B cell (primary cell): ENCODE measurements around the gene DLG2. TPM values are rescaled to one million over a fixed set of nuclear protein-coding genes. Genes with fewer than 3 reads are reported as not detected.

ENCODE experiments used
- ATAC-seq: fragments of 200-7000 bp; cut with Tn5 transposase; one replicate; pipeline ENCODE4 v1.10.0; 2021; ENCODE audit warnings: low read depth, mild to moderate bottlenecking, moderate number of reproducible peaks, moderate library complexity
- CTCF ChIA-PET: fragments of 350-600 bp; sonication (Branson Sonifier 250); formaldehyde crosslinking; loops from one replicate; lab custom pipeline; 2021; ENCODE audit warnings: antibody characterized with exemption, inconsistent platforms; lab: Charles Lee
- POLR2A ChIA-PET: fragments of 350-600 bp; sonication (Branson Sonifier 250); formaldehyde crosslinking; loops from one replicate; lab custom pipeline; 2021; ENCODE audit warnings: antibody characterized with exemption; lab: Charles Lee
- DNase-seq: peaks from one replicate; pipeline ENCODE4 v3.0.0; 2013
- H2AFZ ChIP-seq: 2 replicates; pipeline ENCODE4 v1.6.1; 2012; ENCODE audit warnings: mild to moderate bottlenecking, low read depth, low read length; ENCODE audit not compliant: insufficient read depth, poor library complexity, severe bottlenecking
- H3K27ac ChIP-seq, 2 donors: 1 replicate in 1 of 2; 2 replicates in 1 of 2; pipeline ENCODE4 v1.5.1; 2012 to 2013; ENCODE audit warnings: low read length in 2 of 2, mild to moderate bottlenecking in 2 of 2, moderate library complexity in 1 of 2
- H3K27me3 ChIP-seq, 4 experiments: fragments of 200-600 bp in 1 of 4; sonication (generic) in 1 of 4; replicated peaks in 1 of 4; 1 replicate in 2 of 4; 2 replicates in 2 of 4; pipeline versions ENCODE4 v1.6.1 to v1.7.0; 2013 to 2016; ENCODE audit warnings: low read length in 3 of 4, mild to moderate bottlenecking in 2 of 4, mixed read lengths in 1 of 4, moderate library complexity in 1 of 4; ENCODE audit not compliant: insufficient read depth in 4 of 4, control insufficient read depth in 3 of 4; ENCODE audit errors: control extremely low read depth in 1 of 4
- H3K36me3 ChIP-seq, 2 experiments: replicated peaks in 1 of 2; 1 replicate in 1 of 2; 2 replicates in 1 of 2; pipeline versions ENCODE4 v1.6.1 to v1.7.1; 2013; ENCODE audit warnings: low read length in 1 of 2; ENCODE audit not compliant: insufficient read depth in 2 of 2, control insufficient read depth in 1 of 2; ENCODE audit errors: control extremely low read depth in 1 of 2, extremely low read depth in 1 of 2
- H3K4me1 ChIP-seq, 2 donors: fragments of 200-600 bp in 1 of 2; sonication (generic) in 1 of 2; 1 replicate in 1 of 2; 2 replicates in 1 of 2; pipeline versions ENCODE4 v1.5.1 to v1.6.1; 2013 to 2017; ENCODE audit warnings: low read length in 2 of 2; ENCODE audit not compliant: control insufficient read depth in 2 of 2, insufficient read depth in 2 of 2
- H3K4me2 ChIP-seq: replicated peaks from 2 replicates; pipeline ENCODE3; 2012; ENCODE audit warnings: mild to moderate bottlenecking, low read depth, low read length; ENCODE audit not compliant: poor library complexity, severe bottlenecking
- H3K4me3 ChIP-seq, 5 experiments: fragments of 200-600 bp in 1 of 5; sonication (generic) in 1 of 5; 1 replicate in 3 of 5; 2 replicates in 2 of 5; pipeline versions ENCODE4 v1.5.1 to v1.7.0; 2011 to 2016; ENCODE audit warnings: low read length in 4 of 5, mild to moderate bottlenecking in 4 of 5, low read depth in 2 of 5, control low read depth in 1 of 5, moderate library complexity in 1 of 5; ENCODE audit not compliant: insufficient read depth in 1 of 5; ENCODE audit errors: control extremely low read depth in 1 of 5, extremely low read depth in 1 of 5
- H3K79me2 ChIP-seq: fragments of 200-600 bp; sonication (generic); one replicate; pipeline ENCODE4 v1.6.0; 2016; ENCODE audit warnings: low read length; ENCODE audit not compliant: control insufficient read depth, insufficient read depth
- H3K9ac ChIP-seq: fragments of 200-600 bp; sonication (generic); 2 replicates; pipeline ENCODE4 v1.6.1; 2017; ENCODE audit warnings: mild to moderate bottlenecking, low read length, moderate library complexity
- H3K9me3 ChIP-seq, 3 donors: one replicate each; pipeline versions ENCODE4 v1.6.1 to v1.7.1; 2013; ENCODE audit warnings: low read length in 2 of 3; ENCODE audit not compliant: control insufficient read depth in 2 of 3, insufficient read depth in 1 of 3; ENCODE audit errors: control extremely low read depth in 1 of 3
- H4K20me1 ChIP-seq: 2 replicates; pipeline ENCODE4 v1.6.0; 2012; ENCODE audit warnings: mild to moderate bottlenecking, low read length; ENCODE audit not compliant: insufficient read depth, control insufficient read depth, poor library complexity, severe bottlenecking
- H3K27ac Mint-ChIP-seq: one replicate; pipeline ENCODE4 v1.8.0; 2021; ENCODE audit warnings: mixed read lengths
- H3K27me3 Mint-ChIP-seq: one replicate; pipeline ENCODE4 v1.8.0; 2021; ENCODE audit warnings: mixed read lengths
- H3K4me1 Mint-ChIP-seq: one replicate; pipeline ENCODE4 v1.8.0; 2021; ENCODE audit warnings: mixed read lengths
- H3K4me3 Mint-ChIP-seq: one replicate; pipeline ENCODE4 v1.8.0; 2021; ENCODE audit warnings: mixed read lengths
- H3K9me3 Mint-ChIP-seq: one replicate; pipeline ENCODE4 v1.8.0; 2022; ENCODE audit warnings: mixed read lengths; ENCODE audit not compliant: insufficient read depth
- EZH2 ChIP-seq: IDR thresholded peaks from 2 replicates; pipeline ENCODE4 v1.6.1; 2012; ENCODE audit warnings: borderline replicate concordance, low read depth, mild to moderate bottlenecking, moderate library complexity, low read length; ENCODE audit not compliant: insufficient read depth, poor library complexity, severe bottlenecking
- WGBS: methylation state at CpG from one replicate; pipeline ENCODE4 v1.1.5; 2013; ENCODE audit warnings: missing lambda C conversion rate; ENCODE audit not compliant: insufficient coverage; 5-methylcytosine and 5-hydroxymethylcytosine counted together
- intact Hi-C: fragments of 100-400 bp; cut with micrococcal nuclease; formaldehyde crosslinking; loops from one replicate; pipeline ENCODE4 v1.10.0; 2022
- polyA plus RNA-seq: library from polyadenylated mRNA; depleted of rRNA; stranded (reverse); fragments of >200 nt; gene quantifications from 2 replicates; pipeline ENCODE4 v1.2.3, GENCODE V29; 2012
- total RNA-seq, 2 donors: library from RNA; stranded (reverse); fragments of 120-200 nt in 1 of 2; gene quantifications; 1 replicate in 1 of 2; 2 replicates in 1 of 2; pipeline versions ENCODE4 v1.2.3 to v1.2.4, GENCODE V29; 2013 to 2022
- TF ChIP-seq, protein P1 (sequence below): fragments of 200-600 bp; IDR thresholded peaks from one replicate; pipeline ENCODE4 v1.8.0; 2022; ENCODE audit warnings: antibody characterized with exemption, mild to moderate bottlenecking

Gene DLG2
- total and polyA plus RNA-seq, 2 donors (not counting 1 experiment from before 2014, with no cell fraction given) = 0.54 to 5.4 TPM

DNA sequence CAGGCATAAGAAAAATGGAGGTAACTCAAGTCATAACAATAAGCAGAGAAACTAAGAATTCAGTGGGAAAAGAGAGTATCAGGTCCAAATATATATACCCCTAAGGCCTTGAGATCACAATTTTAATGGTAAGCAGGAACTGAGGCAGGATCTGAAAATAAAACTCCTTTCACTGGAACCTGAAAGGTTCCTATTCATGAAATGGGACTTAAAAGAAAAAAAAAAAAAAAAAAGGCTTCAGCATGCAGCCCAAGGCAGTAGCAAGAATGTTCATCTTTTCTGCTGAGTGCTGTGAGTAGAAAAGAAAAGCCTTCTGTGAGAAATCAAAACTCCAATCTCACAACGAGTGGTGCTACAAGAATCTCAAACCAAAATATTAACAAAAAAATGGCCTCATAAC lies 75.3 kb downstream of the DLG2 start:
- Histone ChIP-seq H3K79me2 (no peaks in the 10 kb centered on the region), H2AFZ (no peak overlapping the region), H3K4me2 (no peak overlapping the region), H3K4me1 (no peaks in the 10 kb centered on the region), H3K27me3 (no peaks in the 10 kb centered on the region), H4K20me1 (no peaks in the 10 kb centered on the region), H3K9ac (no peak overlapping the region), H3K9me3 (peaks cover 0 to 11% (median 0%) of the 10 kb centered on the region in 3 donors), H3K4me3 (no peak overlapping the region), H3K27ac (no peak overlapping the region), H3K36me3 (no peaks in the 10 kb centered on the region)
- no peaks in the 10 kb centered on the region for H3K4me1 Mint-ChIP-seq
- H3K27ac Mint-ChIP-seq = no peak overlapping the region
- ChIA-PET CTCF (no interaction called here), POLR2A (no interaction called here)
- ATAC-seq = no peak
- no peaks in the 10 kb centered on the region for H3K9me3 Mint-ChIP-seq
- intact Hi-C loops = no loop called here
- TF ChIP-seq, protein P1, sequence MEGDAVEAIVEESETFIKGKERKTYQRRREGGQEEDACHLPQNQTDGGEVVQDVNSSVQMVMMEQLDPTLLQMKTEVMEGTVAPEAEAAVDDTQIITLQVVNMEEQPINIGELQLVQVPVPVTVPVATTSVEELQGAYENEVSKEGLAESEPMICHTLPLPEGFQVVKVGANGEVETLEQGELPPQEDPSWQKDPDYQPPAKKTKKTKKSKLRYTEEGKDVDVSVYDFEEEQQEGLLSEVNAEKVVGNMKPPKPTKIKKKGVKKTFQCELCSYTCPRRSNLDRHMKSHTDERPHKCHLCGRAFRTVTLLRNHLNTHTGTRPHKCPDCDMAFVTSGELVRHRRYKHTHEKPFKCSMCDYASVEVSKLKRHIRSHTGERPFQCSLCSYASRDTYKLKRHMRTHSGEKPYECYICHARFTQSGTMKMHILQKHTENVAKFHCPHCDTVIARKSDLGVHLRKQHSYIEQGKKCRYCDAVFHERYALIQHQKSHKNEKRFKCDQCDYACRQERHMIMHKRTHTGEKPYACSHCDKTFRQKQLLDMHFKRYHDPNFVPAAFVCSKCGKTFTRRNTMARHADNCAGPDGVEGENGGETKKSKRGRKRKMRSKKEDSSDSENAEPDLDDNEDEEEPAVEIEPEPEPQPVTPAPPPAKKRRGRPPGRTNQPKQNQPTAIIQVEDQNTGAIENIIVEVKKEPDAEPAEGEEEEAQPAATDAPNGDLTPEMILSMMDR = no peak
- TF ChIP-seq EZH2 = no peak
- no CpG with 5 or more reads among the region's 1 CpG for WGBS
- DNase-seq = no peak
- H3K4me3 Mint-ChIP-seq = no peak overlapping the region
- H3K27me3 Mint-ChIP-seq = peaks cover 6% of the 10 kb centered on the region

GRCh38 chr11:85541683-85542082 lies 85.5 kb downstream of the DLG2 start:
- Histone ChIP-seq H3K4me1 (no peaks in the 10 kb centered on the region), H3K36me3 (no peaks in the 10 kb centered on the region), H3K79me2 (no peaks in the 10 kb centered on the region), H2AFZ (no peak overlapping the region), H3K9ac (no peak overlapping the region), H4K20me1 (no peaks in the 10 kb centered on the region), H3K9me3 (peaks cover 0 to 8% (median 1%) of the 10 kb centered on the region in 3 donors), H3K27me3 (no peaks in the 10 kb centered on the region), H3K4me3 (no peak overlapping the region), H3K4me2 (no peak overlapping the region), H3K27ac (no peak overlapping the region)
- CTCF ChIA-PET = no interaction called here
- TF ChIP-seq, protein P1 = no peak
- no peak for TF ChIP-seq EZH2
- Mint-ChIP-seq H3K27me3 (peaks cover 4% of the 10 kb centered on the region), H3K4me3 (no peak overlapping the region), H3K4me1 (no peaks in the 10 kb centered on the region), H3K27ac (no peak overlapping the region), H3K9me3 (no peaks in the 10 kb centered on the region)
- POLR2A ChIA-PET = no interaction called here
- DNase-seq = no peak
- intact Hi-C loops = no loop called here
- no peak for ATAC-seq
